GM19438 (cell line): ENCODE results near the gene RAET1G.
A peak's percentile ranks its signal among the peaks of the same experiment; 100 is the strongest.
"Not testable (repeated sequence)": the region's sequence is repeated elsewhere in the genome, so short reads cannot be mapped to it uniquely, and the experiment has no call there.

Experiments
- ATAC-seq: cut with Tn5 transposase; IDR thresholded peaks from one replicate; pipeline ENCODE4 v1.9.1; 2021; ENCODE audit warnings: low read depth; ENCODE audit not compliant: unreplicated experiment

Gene RAET1G

GRCh38 chr6:149922642-149923326 is at the start of gene RAET1G:
Gene RAET1G (minus strand): TSS chr6:149923121. CDS start chr6:149923010, 111 bp downstream.
- peak; percentile 80 for ATAC-seq

GRCh38 chr6:149969635-149970034 is 46.7 kb upstream of the RAET1G start:
- ATAC-seq: no peak

GRCh38 chr6:149968909-149969308 is 46.0 kb upstream of the RAET1G start:
- ATAC-seq: not testable (repeated sequence)

GRCh38 chr6:149967999-149968398 is 45.1 kb upstream of the RAET1G start:
- not testable (repeated sequence) for ATAC-seq

- no peak for ATAC-seq
Observed at GRCh38 chr6:149967591-149967990, 44.7 kb upstream of the RAET1G start.

GRCh38 chr6:149966319-149966718 is 43.4 kb upstream of the RAET1G start:
- not testable (repeated sequence) for ATAC-seq

- no peak for ATAC-seq
Observed at GRCh38 chr6:149965194-149966020, 42.5 kb upstream of the RAET1G start.

GRCh38 chr6:149964308-149965193 is 41.6 kb upstream of the RAET1G start:
- no peak for ATAC-seq

- ATAC-seq: peak; percentile 69
Observed at GRCh38 chr6:149963462-149964307, 40.8 kb upstream of the RAET1G start, which contains the start of gene ULBP1. Gene ULBP1 (plus strand): TSS chr6:149963943. CDS start chr6:149964050, 107 bp downstream.

- peak; percentile 30 for ATAC-seq
Observed at GRCh38 chr6:149963212-149963461, 40.2 kb upstream of the RAET1G start.

GRCh38 chr6:149962461-149963211 is 39.7 kb upstream of the RAET1G start:
- ATAC-seq: no peak

- no peak for ATAC-seq
Observed at GRCh38 chr6:149961728-149962425, 39.0 kb upstream of the RAET1G start.

GRCh38 chr6:149960488-149960887 is 37.6 kb upstream of the RAET1G start:
- no peak for ATAC-seq

- not testable (repeated sequence) for ATAC-seq
Observed at GRCh38 chr6:149959806-149960205, 36.9 kb upstream of the RAET1G start.

- ATAC-seq: not testable (repeated sequence)
Observed at GRCh38 chr6:149958124-149958523, 35.2 kb upstream of the RAET1G start.

- not testable (repeated sequence) for ATAC-seq
Observed at GRCh38 chr6:149955654-149956317, 32.9 kb upstream of the RAET1G start.

- not testable (repeated sequence) for ATAC-seq
Observed at GRCh38 chr6:149954984-149955653, 32.2 kb upstream of the RAET1G start.
